HCT116 (cell line): ENCODE data around the gene L3HYPDH. TPM values are rescaled to one million over a fixed set of nuclear protein-coding genes. Genes with fewer than 3 reads are reported as not detected.

Experiments
- ATAC-seq: fragments of 200-7000 bp; cut with Tn5 transposase; 2 replicates; pipeline ENCODE4 v1.9.1; 2020; ENCODE audit warnings: mild to moderate bottlenecking, moderate library complexity
- BruUV-seq: library from RNA; stranded (reverse); fragments of 400-500 nt; replicated peaks from 2 replicates; lab custom pipeline; 2021; lab: Mats Ljungman, UMichigan
- CTCF ChIA-PET: fragments of 300-600 bp; sonication (Branson Sonifier 250); formaldehyde crosslinking; loops from one replicate; lab custom pipeline; 2021; ENCODE audit warnings: antibody characterized with exemption; lab: Charles Lee
- POLR2A ChIA-PET: fragments of 300-600, 350-600 bp; sonication (Branson Sonifier 250); formaldehyde crosslinking; loops from one replicate; lab custom pipeline; 2021; ENCODE audit warnings: antibody characterized with exemption; lab: Charles Lee
- RAD21 ChIA-PET, 2 experiments: fragments of 300-600 bp; sonication (Branson Sonifier 250); formaldehyde crosslinking; loops; one replicate each; lab custom pipeline; 2023; ENCODE audit warnings: low total read pairs in 2 of 2; ENCODE audit not compliant: uncharacterized antibody in 2 of 2, unreplicated experiment in 2 of 2, low non-redundant PET in 1 of 2; lab: Charles Lee
- DNase-seq: peaks from one replicate; pipeline ENCODE4 v3.0.0-alpha.2; 2010; ENCODE audit warnings: low read depth, low spot score
- H2AFZ ChIP-seq: fragments of 200-600 bp; shearing (Covaris generic), sonication (generic); 2 replicates; pipeline ENCODE4 v1.6.1; 2017; ENCODE audit warnings: low read depth, mixed run types, mixed read lengths, antibody characterized with exemption, low read length; ENCODE audit not compliant: poor library complexity, severe bottlenecking
- H3K27ac ChIP-seq: 2 replicates; pipeline ENCODE4 v1.5.1; 2012; ENCODE audit warnings: low read depth, low read length
- H3K27me3 ChIP-seq: fragments of 200-600 bp; sonication (generic); 2 replicates; pipeline ENCODE4 v1.6.1; 2016; ENCODE audit warnings: mixed run types, low read length, mixed read lengths; ENCODE audit not compliant: insufficient read depth
- H3K36me3 ChIP-seq, 2 experiments: fragments of 200-500 bp in 1 of 2; fragments of 200-600 bp in 1 of 2; sonication (Bioruptor generic) in 1 of 2; sonication (generic) in 1 of 2; 2 replicates each; pipeline versions ENCODE4 v1.5.1 to v1.6.1; 2014 to 2016; ENCODE audit warnings: low read length in 2 of 2, inconsistent platforms in 1 of 2, mixed read lengths in 1 of 2, mixed run types in 1 of 2; ENCODE audit not compliant: insufficient read depth in 2 of 2, control insufficient read depth in 1 of 2
- H3K4me1 ChIP-seq, 2 experiments: fragments of 200-600 bp in 1 of 2; sonication (generic) in 1 of 2; 2 replicates each; pipeline versions ENCODE4 v1.5.1 to v1.6.1; 2012 to 2017; ENCODE audit warnings: low read length in 2 of 2, inconsistent platforms in 1 of 2, mild to moderate bottlenecking in 1 of 2, mixed read lengths in 1 of 2, mixed run types in 1 of 2, moderate library complexity in 1 of 2; ENCODE audit not compliant: insufficient read depth in 2 of 2, control insufficient read depth in 1 of 2
- H3K4me2 ChIP-seq: fragments of 200-600 bp; sonication (generic); 2 replicates; pipeline ENCODE4 v1.6.1; 2017; ENCODE audit warnings: mixed run types, low read length, mixed read lengths
- H3K4me3 ChIP-seq, 2 experiments: fragments of 200-600 bp in 1 of 2; sonication (generic) in 1 of 2; replicated peaks in 1 of 2; 2 replicates each; pipeline ENCODE4 v1.5.1; 2011 to 2016; ENCODE audit warnings: low read length in 2 of 2, control low read depth in 1 of 2, low read depth in 1 of 2, mild to moderate bottlenecking in 1 of 2, mixed read lengths in 1 of 2, mixed run types in 1 of 2
- H3K79me2 ChIP-seq: fragments of 200-600 bp; sonication (generic); 2 replicates; pipeline ENCODE4 v1.6.1; 2017; ENCODE audit warnings: mild to moderate bottlenecking, mixed run types, low read length, moderate library complexity, mixed read lengths; ENCODE audit not compliant: insufficient read depth
- H3K9ac ChIP-seq: fragments of 200-600 bp; sonication (generic); 2 replicates; pipeline ENCODE4 v1.6.1; 2016; ENCODE audit warnings: low read length, mixed read lengths
- H3K9me2 ChIP-seq: fragments of 200-600 bp; sonication (generic), shearing (Covaris generic); 2 replicates; pipeline ENCODE4 v1.6.1; 2017; ENCODE audit warnings: mixed run types, mild to moderate bottlenecking, moderate library complexity; ENCODE audit not compliant: insufficient read depth
- H3K9me3 ChIP-seq, 2 experiments: fragments of 200-500 bp in 1 of 2; fragments of 200-600 bp in 1 of 2; sonication (Bioruptor generic) in 1 of 2; sonication (generic) in 1 of 2; 2 replicates each; pipeline ENCODE4 v1.6.1; 2014 to 2017; ENCODE audit warnings: low read length in 2 of 2, mixed read lengths in 2 of 2, inconsistent platforms in 1 of 2, low read depth in 1 of 2, mild to moderate bottlenecking in 1 of 2, mixed run types in 1 of 2, moderate library complexity in 1 of 2; ENCODE audit not compliant: control insufficient read depth in 1 of 2, insufficient read depth in 1 of 2
- H4K20me1 ChIP-seq: fragments of 200-600 bp; sonication (generic), shearing (Covaris generic); 2 replicates; pipeline ENCODE4 v1.6.1; 2017; ENCODE audit warnings: mixed run types, mild to moderate bottlenecking, moderate library complexity; ENCODE audit not compliant: insufficient read depth
- CEBPB ChIP-seq: IDR thresholded peaks from 2 replicates; pipeline ENCODE4 v1.6.1; 2012; ENCODE audit warnings: low read depth
- EZH2 ChIP-seq: fragments of 200-600 bp; sonication (generic); IDR thresholded peaks from 2 replicates; pipeline ENCODE4 v1.6.1; 2017; ENCODE audit warnings: antibody characterized with exemption, mixed run types
- FOSL1 ChIP-seq: IDR thresholded peaks from 2 replicates; pipeline ENCODE4 v1.6.1; 2012; ENCODE audit warnings: low read depth
- POLR2A ChIP-seq: IDR thresholded peaks from 2 replicates; pipeline ENCODE4 v1.7.0; 2011; ENCODE audit warnings: borderline replicate concordance; ENCODE audit not compliant: insufficient read depth, insufficient read length; ENCODE audit errors: extremely low read depth
- POLR2AphosphoS5 ChIP-seq: IDR thresholded peaks from 2 replicates; pipeline ENCODE4 v1.6.1; 2011; ENCODE audit warnings: mild to moderate bottlenecking, low read depth, low read length, moderate library complexity
- SIN3A ChIP-seq: IDR thresholded peaks from 2 replicates; pipeline ENCODE4 v1.6.1; 2012; ENCODE audit warnings: low read depth
- ZNF274 ChIP-seq: fragments of 200-500 bp; sonication (Bioruptor generic); IDR thresholded peaks from 2 replicates; pipeline ENCODE4 v1.6.1; 2014; ENCODE audit warnings: mild to moderate bottlenecking, low read depth, low read length, inconsistent platforms
- intact Hi-C: fragments of 100-400 bp; cut with micrococcal nuclease; formaldehyde crosslinking; loops from 2 replicates; pipeline ENCODE4 v1.10.0; 2022
- total RNA-seq: library from RNA; stranded (reverse); gene quantifications from one replicate; pipeline ENCODE4 v1.2.1, GENCODE V29; 2021; ENCODE audit not compliant: unreplicated experiment
- TF ChIP-seq, protein P1 (sequence below), 3 experiments: fragments of 200-600 bp in 1 of 3; sonication (generic) in 1 of 3; IDR thresholded peaks in 2 of 3; conservative IDR thresholded peaks in 1 of 3; 2 replicates each; pipeline ENCODE4 v1.5.1; 2012 to 2017; ENCODE audit warnings: low read depth in 2 of 3, low read length in 2 of 3, antibody characterized with exemption in 1 of 3, borderline replicate concordance in 1 of 3, control low read depth in 1 of 3, mild to moderate bottlenecking in 1 of 3, mixed read lengths in 1 of 3, mixed run types in 1 of 3, moderate library complexity in 1 of 3; ENCODE audit not compliant: insufficient read depth in 1 of 3
- TF ChIP-seq, protein P2 (sequence below): IDR thresholded peaks from 2 replicates; pipeline ENCODE4 v1.6.1; 2012

The L3HYPDH gene
- total RNA-seq, 1 experiment from 2014 or later, result 19.5 TPM

DNA sequence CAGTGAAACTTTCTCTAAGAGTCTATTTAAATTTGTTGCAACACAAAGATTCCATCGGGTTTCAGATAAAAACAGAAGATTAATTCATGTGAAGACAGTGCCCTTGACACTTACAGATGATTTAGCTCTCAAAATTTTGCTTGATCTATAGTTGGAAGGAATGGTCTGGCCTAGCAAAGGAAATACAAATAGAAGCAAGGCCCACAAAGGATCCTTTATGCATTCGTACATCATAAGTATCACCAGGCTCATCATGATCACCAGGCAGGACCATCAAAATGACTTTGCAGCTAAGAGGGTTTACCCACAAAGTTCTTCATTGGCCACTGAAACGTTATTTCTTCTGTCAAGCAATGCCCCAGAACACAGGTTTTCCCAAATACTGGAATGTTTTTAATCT lies 24.9 kb upstream of the L3HYPDH start (continued):
- TF ChIP-seq CEBPB, result no peak

DNA sequence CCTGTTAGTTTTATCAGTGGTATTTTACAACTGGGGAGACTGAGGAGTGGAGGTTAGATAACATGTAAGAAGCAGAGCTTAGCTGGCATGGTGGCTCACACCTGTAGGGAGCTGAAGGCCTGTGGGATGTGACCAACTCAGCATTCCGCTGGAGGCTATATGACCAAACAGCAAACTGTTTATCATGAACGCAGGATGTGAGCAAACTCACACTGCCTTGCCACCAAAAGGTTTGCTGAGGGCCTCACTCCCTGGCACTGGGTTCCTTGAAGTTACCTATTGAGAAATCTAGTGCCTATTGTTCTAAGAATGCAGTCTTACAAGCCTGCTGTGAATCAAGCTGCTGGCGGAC lies 23.5 kb upstream of the L3HYPDH start:
- Histone ChIP-seq H3K9me2 (no peaks in the 10 kb centered on the region), H3K9me3 (no peaks in the 10 kb centered on the region), H3K79me2 (no peaks in the 10 kb centered on the region), H3K4me1 (no peaks in the 10 kb centered on the region), H4K20me1 (no peaks in the 10 kb centered on the region), H3K4me2 (no peak overlapping the region), H3K9ac (no peak overlapping the region), H3K4me3 (no peak overlapping the region), H3K27ac (no peak overlapping the region), H3K27me3 (no peaks in the 10 kb centered on the region), H2AFZ (no peak overlapping the region), H3K36me3 (peaks cover 0 to 4% of the 10 kb centered on the region in 2 experiments; a peak in 1 of 4 replicates)
- CTCF ChIA-PET, result interaction anchor here (0.6 to 2.1 kb wide), 10 partner anchors 11 to 676 kb away, joined by 3 to 27 read pairs (median 8); partner anchors contain the start of genes CCDC175, JKAMP and L3HYPDH
- no TSS peak for BruUV-seq
- RAD21 ChIA-PET, result interaction anchor here (0.8 to 1.3 kb wide), 3 partner anchors 63 to 69 kb away, joined by 3 to 6 read pairs (median 3); partner anchors contain the start of gene CCDC175 (in 2 of the 2)
- intact Hi-C loops, result loop anchor here (1.0 to 5.0 kb wide), 3 partner anchors 69 to 675 kb away; partner anchors contain the start of gene CCDC175
- TF ChIP-seq, protein P1, sequence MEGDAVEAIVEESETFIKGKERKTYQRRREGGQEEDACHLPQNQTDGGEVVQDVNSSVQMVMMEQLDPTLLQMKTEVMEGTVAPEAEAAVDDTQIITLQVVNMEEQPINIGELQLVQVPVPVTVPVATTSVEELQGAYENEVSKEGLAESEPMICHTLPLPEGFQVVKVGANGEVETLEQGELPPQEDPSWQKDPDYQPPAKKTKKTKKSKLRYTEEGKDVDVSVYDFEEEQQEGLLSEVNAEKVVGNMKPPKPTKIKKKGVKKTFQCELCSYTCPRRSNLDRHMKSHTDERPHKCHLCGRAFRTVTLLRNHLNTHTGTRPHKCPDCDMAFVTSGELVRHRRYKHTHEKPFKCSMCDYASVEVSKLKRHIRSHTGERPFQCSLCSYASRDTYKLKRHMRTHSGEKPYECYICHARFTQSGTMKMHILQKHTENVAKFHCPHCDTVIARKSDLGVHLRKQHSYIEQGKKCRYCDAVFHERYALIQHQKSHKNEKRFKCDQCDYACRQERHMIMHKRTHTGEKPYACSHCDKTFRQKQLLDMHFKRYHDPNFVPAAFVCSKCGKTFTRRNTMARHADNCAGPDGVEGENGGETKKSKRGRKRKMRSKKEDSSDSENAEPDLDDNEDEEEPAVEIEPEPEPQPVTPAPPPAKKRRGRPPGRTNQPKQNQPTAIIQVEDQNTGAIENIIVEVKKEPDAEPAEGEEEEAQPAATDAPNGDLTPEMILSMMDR (IDR thresholded peaks at IDR 0.05 in 2 of 3, conservative IDR thresholded peaks at IDR 0.05 in 1 of 3; ENCODE audit: borderline replicate concordance in 1 of 3, insufficient read depth in 1 of 3, low read depth in 2 of 3, low read length in 2 of 3), result no peak
- TF ChIP-seq FOSL1, result no peak
- no peak for TF ChIP-seq SIN3A
- no peak for TF ChIP-seq POLR2AphosphoS5
- TF ChIP-seq POLR2A, result no peak
- TF ChIP-seq, protein P2, sequence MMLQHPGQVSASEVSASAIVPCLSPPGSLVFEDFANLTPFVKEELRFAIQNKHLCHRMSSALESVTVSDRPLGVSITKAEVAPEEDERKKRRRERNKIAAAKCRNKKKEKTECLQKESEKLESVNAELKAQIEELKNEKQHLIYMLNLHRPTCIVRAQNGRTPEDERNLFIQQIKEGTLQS, result no peak
- TF ChIP-seq ZNF274, result no peak
- TF ChIP-seq EZH2, result no peak
- no peak for ATAC-seq
- DNase-seq, result no peak
- POLR2A ChIA-PET, result interaction anchor here (0.9 to 1.4 kb wide), 3 partner anchors 24 to 65 kb away, joined by 3 to 4 read pairs (median 4); partner anchors contain the start of genes JKAMP and L3HYPDH
